Glutamatergic neuron (in vitro differentiated cells): ENCODE measurements around the gene SUGT1. TPM values are rescaled to one million over a fixed set of nuclear protein-coding genes. Genes with fewer than 3 reads are reported as not detected.
"Not testable (repeated sequence)": the region's sequence is repeated elsewhere in the genome, so short reads cannot be mapped to it uniquely, and the experiment has no call there.

ENCODE experiments used
- DNase-seq: peaks from one replicate; pipeline ENCODE4 v3.0.0; 2022
- H3K27ac Mint-ChIP-seq: one replicate; pipeline ENCODE4 v1.8.0; 2020; ENCODE audit warnings: mild to moderate bottlenecking, mixed read lengths, inconsistent platforms; ENCODE audit not compliant: unreplicated experiment
- H3K27me3 Mint-ChIP-seq: one replicate; pipeline ENCODE4 v1.8.0; 2020; ENCODE audit warnings: mild to moderate bottlenecking, moderate library complexity, mixed read lengths, inconsistent platforms; ENCODE audit not compliant: unreplicated experiment
- H3K36me3 Mint-ChIP-seq: one replicate; pipeline ENCODE4 v1.8.0; 2020; ENCODE audit warnings: mild to moderate bottlenecking, mixed read lengths, inconsistent platforms; ENCODE audit not compliant: unreplicated experiment
- H3K4me1 Mint-ChIP-seq: one replicate; pipeline ENCODE4 v1.8.0; 2020; ENCODE audit warnings: mild to moderate bottlenecking, low read depth, mixed read lengths, inconsistent platforms; ENCODE audit not compliant: unreplicated experiment
- H3K4me3 Mint-ChIP-seq: one replicate; pipeline ENCODE4 v1.8.0; 2020; ENCODE audit warnings: mild to moderate bottlenecking, mixed read lengths, inconsistent platforms; ENCODE audit not compliant: unreplicated experiment
- H3K9me3 Mint-ChIP-seq: one replicate; pipeline ENCODE4 v1.8.0; 2020; ENCODE audit warnings: mild to moderate bottlenecking, moderate library complexity, mixed read lengths, inconsistent platforms; ENCODE audit not compliant: unreplicated experiment
- total RNA-seq: library from RNA; stranded (reverse); fragmentation: NEBNext Ultra II Directional; extraction: Animal tissue kit (Norgen Biotek cat#: 25700); gene quantifications from one replicate; pipeline ENCODE4 v1.2.1, GENCODE V29; 2021; ENCODE audit not compliant: unreplicated experiment
- TF ChIP-seq, protein P1 (sequence below): fragments of 200-600 bp; sonication (generic); IDR thresholded peaks from one replicate; pipeline ENCODE4 v1.5.0; 2021; ENCODE audit not compliant: partially characterized antibody, unreplicated experiment

SUGT1 gene
- total RNA-seq, 1 donor from 2014 or later: 57.9 TPM

DNA sequence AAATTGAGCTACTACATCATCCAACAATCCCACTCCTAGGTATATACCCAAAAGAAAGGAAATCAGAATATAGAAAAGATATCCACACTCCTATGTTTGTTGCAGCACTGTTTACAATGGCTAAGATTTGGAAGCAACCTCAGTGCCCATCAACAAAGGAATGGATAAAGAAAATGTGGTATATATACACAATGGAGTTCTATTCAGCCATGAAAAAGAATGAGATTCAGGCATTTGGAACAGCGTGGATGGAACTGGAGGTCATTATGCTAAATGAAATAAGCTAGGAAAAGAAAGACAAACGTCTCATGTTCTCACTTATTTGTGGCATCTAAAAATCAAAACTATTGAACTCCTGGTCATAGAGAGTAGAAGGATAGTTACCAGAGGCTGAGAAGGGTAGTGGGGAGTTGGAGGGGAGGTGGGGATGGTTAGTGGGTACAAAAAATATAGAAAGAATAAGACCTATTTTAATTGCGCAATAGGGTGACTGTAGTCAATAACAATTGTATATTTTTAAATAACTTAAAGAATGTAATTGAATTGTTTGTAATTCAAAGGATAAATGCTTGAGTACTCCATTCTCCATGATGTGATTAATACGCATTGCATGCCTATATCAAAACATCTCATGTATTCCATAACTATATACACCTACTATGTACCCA is 37.4 kb upstream of the SUGT1 start:
- peaks cover 10% of the 10 kb centered on the region for H3K27me3 Mint-ChIP-seq
- H3K27ac Mint-ChIP-seq: no peak overlapping the region
- H3K4me1 Mint-ChIP-seq: peaks cover 8% of the 10 kb centered on the region
- TF ChIP-seq, protein P1, sequence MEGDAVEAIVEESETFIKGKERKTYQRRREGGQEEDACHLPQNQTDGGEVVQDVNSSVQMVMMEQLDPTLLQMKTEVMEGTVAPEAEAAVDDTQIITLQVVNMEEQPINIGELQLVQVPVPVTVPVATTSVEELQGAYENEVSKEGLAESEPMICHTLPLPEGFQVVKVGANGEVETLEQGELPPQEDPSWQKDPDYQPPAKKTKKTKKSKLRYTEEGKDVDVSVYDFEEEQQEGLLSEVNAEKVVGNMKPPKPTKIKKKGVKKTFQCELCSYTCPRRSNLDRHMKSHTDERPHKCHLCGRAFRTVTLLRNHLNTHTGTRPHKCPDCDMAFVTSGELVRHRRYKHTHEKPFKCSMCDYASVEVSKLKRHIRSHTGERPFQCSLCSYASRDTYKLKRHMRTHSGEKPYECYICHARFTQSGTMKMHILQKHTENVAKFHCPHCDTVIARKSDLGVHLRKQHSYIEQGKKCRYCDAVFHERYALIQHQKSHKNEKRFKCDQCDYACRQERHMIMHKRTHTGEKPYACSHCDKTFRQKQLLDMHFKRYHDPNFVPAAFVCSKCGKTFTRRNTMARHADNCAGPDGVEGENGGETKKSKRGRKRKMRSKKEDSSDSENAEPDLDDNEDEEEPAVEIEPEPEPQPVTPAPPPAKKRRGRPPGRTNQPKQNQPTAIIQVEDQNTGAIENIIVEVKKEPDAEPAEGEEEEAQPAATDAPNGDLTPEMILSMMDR: no peak
- H3K9me3 Mint-ChIP-seq: no peaks in the 10 kb centered on the region
- peak overlapping the region; percentile 61 for H3K4me3 Mint-ChIP-seq
- DNase-seq: no peak
- H3K36me3 Mint-ChIP-seq: no peaks in the 10 kb centered on the region

GRCh38 chr13:52615812-52616211 is 36.8 kb upstream of the SUGT1 start:
- Mint-ChIP-seq H3K9me3 (no peaks in the 10 kb centered on the region), H3K4me3 (no peak overlapping the region), H3K4me1 (peaks cover 8% of the 10 kb centered on the region), H3K36me3 (no peaks in the 10 kb centered on the region), H3K27me3 (peaks cover 10% of the 10 kb centered on the region), H3K27ac (no peak overlapping the region)
- TF ChIP-seq, protein P1: no peak
- DNase-seq: no peak

DNA sequence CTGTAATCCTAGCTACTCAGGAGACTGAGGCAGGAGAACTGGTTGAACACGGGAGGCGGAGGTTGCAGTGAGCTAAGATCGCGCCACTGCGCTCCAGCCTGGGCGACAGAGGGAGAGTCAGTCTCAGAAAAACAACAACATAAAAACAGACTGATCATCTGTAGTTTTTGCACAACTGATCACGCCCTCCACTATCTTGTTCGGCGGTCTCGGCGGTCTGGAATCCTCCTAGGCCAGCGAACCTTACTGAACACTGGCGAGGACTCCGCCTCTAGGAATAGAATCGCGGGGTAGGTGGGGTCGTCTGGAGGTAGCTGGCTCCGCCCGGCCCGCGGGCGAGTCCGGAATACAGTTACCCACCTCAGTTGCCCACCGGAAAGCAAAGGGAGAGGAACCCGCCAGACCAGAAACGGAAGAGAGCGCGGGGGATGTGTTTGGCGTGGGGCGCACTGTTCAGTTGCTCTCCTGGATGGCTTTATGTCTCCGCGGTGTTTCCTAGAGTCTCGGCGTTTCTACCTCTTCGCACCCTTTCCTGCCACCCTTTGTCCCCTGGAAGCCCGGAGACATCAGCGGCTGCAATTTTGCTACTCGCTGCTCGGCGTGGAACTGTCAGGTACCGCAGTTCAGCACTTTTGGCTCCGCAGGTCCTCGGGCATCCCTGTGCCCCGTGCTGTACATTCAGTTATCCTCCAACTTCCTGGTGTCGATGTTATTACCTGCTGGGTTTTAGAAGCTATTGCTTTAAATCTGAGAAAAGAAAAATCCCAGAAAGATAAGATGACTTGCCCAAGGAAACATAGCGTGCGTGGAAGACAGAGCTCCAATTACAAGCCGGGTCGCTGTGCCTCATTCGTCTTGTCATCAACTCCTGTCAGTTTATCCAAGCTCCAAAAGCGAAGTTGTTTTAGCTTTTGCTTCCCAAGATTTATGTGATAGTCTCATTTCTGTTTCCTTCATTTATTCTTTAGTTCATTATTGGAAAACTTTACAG is 35.3 kb upstream of the SUGT1 start:
- peaks cover 8% of the 10 kb centered on the region for H3K4me1 Mint-ChIP-seq

DNA sequence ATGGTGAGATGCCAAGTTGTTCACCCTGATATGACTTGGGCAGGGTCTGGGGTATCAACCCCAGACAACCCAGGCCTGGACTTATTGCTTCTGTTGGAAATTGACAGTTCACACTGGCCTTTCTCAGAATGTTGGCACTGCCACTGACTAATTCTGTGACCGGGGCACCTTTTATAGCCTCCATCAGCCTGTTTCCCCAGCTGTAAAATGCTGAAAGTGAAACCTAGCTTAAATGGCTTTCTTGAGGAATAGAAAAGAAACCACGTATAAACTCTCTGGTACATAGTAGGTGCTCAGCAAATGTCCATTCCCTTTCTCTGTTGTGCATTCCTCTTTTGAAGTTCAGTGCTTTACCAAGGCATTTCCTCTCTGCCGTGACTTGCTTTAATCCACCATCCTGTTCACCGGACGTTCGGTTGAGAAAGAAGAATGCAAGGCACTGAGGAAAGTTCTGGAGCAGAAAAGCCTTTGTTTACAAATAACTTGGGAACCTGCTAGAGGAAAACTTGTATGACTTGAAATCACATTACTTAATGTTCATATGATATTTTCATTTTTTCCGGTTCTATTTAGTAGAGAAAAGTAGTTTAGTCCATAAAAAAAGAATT is 21.4 kb upstream of the SUGT1 start:
- not testable (repeated sequence) for DNase-seq, H3K27ac Mint-ChIP-seq, H3K4me1 Mint-ChIP-seq, H3K4me3 Mint-ChIP-seq, H3K36me3 Mint-ChIP-seq, H3K9me3 Mint-ChIP-seq, H3K27me3 Mint-ChIP-seq

More for the DNA sequence above, 35.3 kb upstream of the SUGT1 start:
- Mint-ChIP-seq H3K9me3 (no peaks in the 10 kb centered on the region), H3K4me3 (peak overlapping the region; percentile 99), H3K27me3 (peaks cover 9% of the 10 kb centered on the region), H3K27ac (peak overlapping the region; percentile 79), H3K36me3 (no peaks in the 10 kb centered on the region)
- DNase-seq: peak; percentile 88
- TF ChIP-seq, protein P1: no peak

GRCh38 chr13:52638666-52639328 is 13.8 kb upstream of the SUGT1 start:
- no peaks in the 10 kb centered on the region for H3K27me3 Mint-ChIP-seq
- H3K9me3 Mint-ChIP-seq: no peaks in the 10 kb centered on the region
- H3K27ac Mint-ChIP-seq: no peak overlapping the region
- H3K36me3 Mint-ChIP-seq: no peaks in the 10 kb centered on the region
- H3K4me1 Mint-ChIP-seq: no peaks in the 10 kb centered on the region
- no peak overlapping the region for H3K4me3 Mint-ChIP-seq
- TF ChIP-seq, protein P1: no peak
- no peak for DNase-seq
